Measurements from ENCODE around the gene VNN1. TPM values are rescaled to one million over a fixed set of nuclear protein-coding genes. Genes with fewer than 3 reads are reported as not detected.
A peak's percentile ranks its signal among the peaks of the same experiment; 100 is the strongest.

The VNN1 gene
- total RNA-seq, 1 donor from 2014 or later: 10.0 TPM

DNA sequence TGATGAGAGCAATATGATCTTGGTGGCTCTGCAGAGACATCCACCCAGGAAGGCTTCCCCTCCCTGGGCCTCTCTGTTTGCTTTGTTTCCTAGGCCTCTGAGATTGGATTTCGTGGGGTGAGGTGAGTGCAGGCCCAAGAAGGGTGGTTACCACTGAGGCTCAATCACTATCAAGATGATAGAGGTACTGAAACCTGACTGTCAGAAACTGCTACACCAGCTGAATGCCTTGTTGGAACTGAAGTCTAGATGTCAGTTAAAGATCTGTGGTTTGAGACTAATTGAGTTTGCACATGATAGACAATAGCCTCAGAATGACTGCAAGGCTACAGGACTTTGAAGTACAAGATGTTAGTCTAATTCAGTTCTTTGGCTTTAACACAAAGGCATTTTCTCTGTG, 15.2 kb downstream of the VNN1 start:
- Histone ChIP-seq H3K27me3 (ENCODE audit: low read depth) (no peaks in the 10 kb centered on the region), H3K9me3 (no peaks in the 10 kb centered on the region), H3K36me3 (no peaks in the 10 kb centered on the region), H3K4me3 (no peak overlapping the region), H3K27ac (no peak overlapping the region), H3K4me1 (no peaks in the 10 kb centered on the region)
- no peak for ATAC-seq
- DNase-seq: no peak
- TF ChIP-seq, protein P1, sequence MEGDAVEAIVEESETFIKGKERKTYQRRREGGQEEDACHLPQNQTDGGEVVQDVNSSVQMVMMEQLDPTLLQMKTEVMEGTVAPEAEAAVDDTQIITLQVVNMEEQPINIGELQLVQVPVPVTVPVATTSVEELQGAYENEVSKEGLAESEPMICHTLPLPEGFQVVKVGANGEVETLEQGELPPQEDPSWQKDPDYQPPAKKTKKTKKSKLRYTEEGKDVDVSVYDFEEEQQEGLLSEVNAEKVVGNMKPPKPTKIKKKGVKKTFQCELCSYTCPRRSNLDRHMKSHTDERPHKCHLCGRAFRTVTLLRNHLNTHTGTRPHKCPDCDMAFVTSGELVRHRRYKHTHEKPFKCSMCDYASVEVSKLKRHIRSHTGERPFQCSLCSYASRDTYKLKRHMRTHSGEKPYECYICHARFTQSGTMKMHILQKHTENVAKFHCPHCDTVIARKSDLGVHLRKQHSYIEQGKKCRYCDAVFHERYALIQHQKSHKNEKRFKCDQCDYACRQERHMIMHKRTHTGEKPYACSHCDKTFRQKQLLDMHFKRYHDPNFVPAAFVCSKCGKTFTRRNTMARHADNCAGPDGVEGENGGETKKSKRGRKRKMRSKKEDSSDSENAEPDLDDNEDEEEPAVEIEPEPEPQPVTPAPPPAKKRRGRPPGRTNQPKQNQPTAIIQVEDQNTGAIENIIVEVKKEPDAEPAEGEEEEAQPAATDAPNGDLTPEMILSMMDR (IDR thresholded peaks at IDR 0.05): no peak
- intact Hi-C loops (cut with DNase I): no loop called here

DNA sequence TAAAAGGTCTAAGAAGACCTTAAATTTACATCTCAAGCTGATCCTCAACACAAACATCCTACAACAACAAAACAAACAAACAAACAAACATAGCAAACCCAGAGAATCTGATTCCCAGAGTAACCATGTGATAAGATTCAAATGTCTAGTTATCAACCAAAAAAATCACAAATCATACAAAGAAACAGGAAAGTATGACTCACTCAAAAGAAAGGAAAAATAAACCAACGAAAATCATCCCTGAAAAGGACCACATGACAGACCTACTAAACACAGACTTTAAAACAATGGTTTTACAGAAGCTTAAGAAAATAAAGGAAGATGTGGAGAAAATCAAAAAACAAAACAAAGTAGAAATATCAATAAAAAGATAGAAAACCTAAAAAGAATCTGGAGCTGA, 18.1 kb downstream of the VNN1 start:
- Histone ChIP-seq H3K36me3 (no peaks in the 10 kb centered on the region), H3K9me3 (no peaks in the 10 kb centered on the region), H3K4me1 (no peaks in the 10 kb centered on the region), H3K27ac (no peak overlapping the region), H3K27me3 (ENCODE audit: low read depth) (no peaks in the 10 kb centered on the region), H3K4me3 (no peak overlapping the region)
- no peak for DNase-seq
- intact Hi-C loops (cut with DNase I): no loop called here
- no peak for ATAC-seq
- TF ChIP-seq, protein P1 (IDR thresholded peaks at IDR 0.05): no peak

GRCh38 chr6:132693478-132693877, 20.4 kb downstream of the VNN1 start:
- H3K9me3 ChIP-seq: no peaks in the 10 kb centered on the region
- no peaks in the 10 kb centered on the region for H3K4me1 ChIP-seq
- no peaks in the 10 kb centered on the region for H3K36me3 ChIP-seq
- TF ChIP-seq, protein P1 (IDR thresholded peaks at IDR 0.05): no peak
- no peak overlapping the region for H3K4me3 ChIP-seq
- no peaks in the 10 kb centered on the region for H3K27me3 ChIP-seq (ENCODE audit: low read depth)
- DNase-seq: no peak
- no peak overlapping the region for H3K27ac ChIP-seq
- no peak for ATAC-seq
- intact Hi-C loops (cut with DNase I): no loop called here

GRCh38 chr6:132690678-132691077, 23.2 kb downstream of the VNN1 start:
- peak; percentile 56 to 85 for ATAC-seq
- Histone ChIP-seq H3K4me1 (no peaks in the 10 kb centered on the region), H3K9me3 (no peaks in the 10 kb centered on the region), H3K27ac (no peak overlapping the region), H3K4me3 (no peak overlapping the region), H3K36me3 (no peaks in the 10 kb centered on the region), H3K27me3 (ENCODE audit: low read depth) (no peaks in the 10 kb centered on the region)
- TF ChIP-seq, protein P1 (IDR thresholded peaks at IDR 0.05): no peak
- intact Hi-C loops (cut with DNase I): no loop called here
- no peak for DNase-seq

DNA sequence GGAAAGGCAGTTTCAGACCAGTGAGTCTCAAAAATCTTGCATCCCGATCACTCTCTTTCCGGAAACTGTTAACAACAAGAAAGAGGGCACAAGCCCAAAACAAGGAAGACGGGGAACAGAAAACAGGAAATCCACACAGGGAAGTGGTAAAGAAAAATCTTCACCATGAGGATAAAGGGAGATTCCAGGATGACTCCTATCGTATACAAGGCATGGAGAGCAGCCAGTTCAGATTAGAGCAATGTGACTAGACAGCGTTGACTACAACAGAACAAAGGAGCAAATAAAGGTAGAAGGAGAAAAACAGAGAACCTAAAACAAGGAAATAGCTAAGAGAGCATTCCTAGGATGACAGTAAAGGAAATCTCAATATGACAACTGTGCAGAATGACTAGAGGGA, 26.5 kb downstream of the VNN1 start:
- Histone ChIP-seq H3K27ac (no peak overlapping the region), H3K36me3 (no peaks in the 10 kb centered on the region), H3K9me3 (no peaks in the 10 kb centered on the region), H3K4me3 (no peak overlapping the region), H3K4me1 (no peaks in the 10 kb centered on the region), H3K27me3 (ENCODE audit: low read depth) (no peaks in the 10 kb centered on the region)
- ATAC-seq (no peak), DNase-seq (no peak)
- intact Hi-C loops (cut with DNase I): no loop called here
- TF ChIP-seq, protein P1 (IDR thresholded peaks at IDR 0.05): no peak

DNA sequence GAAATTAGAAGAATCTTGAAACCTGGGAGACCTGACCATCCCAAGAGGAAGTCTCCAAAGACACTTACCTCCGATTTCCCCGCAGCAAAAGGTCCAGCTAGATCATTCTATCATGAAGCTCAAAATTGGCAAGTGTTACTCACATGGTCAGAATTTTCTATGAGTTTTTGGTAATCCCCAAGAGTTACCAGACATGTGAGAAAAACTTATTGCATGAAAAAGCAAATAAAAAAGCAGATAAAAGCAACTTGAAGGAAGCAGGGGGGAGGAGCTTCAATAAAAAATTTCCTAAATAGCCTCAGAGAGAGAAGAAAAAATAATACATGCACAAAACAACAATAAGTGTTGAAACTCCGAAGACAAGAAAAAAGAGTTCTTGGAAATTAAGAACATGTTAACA, 27.3 kb downstream of the VNN1 start:
- H3K36me3 ChIP-seq: no peaks in the 10 kb centered on the region
- H3K27me3 ChIP-seq (ENCODE audit: low read depth): no peaks in the 10 kb centered on the region
- H3K9me3 ChIP-seq: no peaks in the 10 kb centered on the region
- no peak for ATAC-seq
- H3K4me1 ChIP-seq: no peaks in the 10 kb centered on the region
- H3K4me3 ChIP-seq: no peak overlapping the region
- no peak for DNase-seq
- TF ChIP-seq, protein P1 (IDR thresholded peaks at IDR 0.05): no peak
- H3K27ac ChIP-seq: no peak overlapping the region
- intact Hi-C loops (cut with DNase I): no loop called here
